ENCODE measurements around the gene NHP2. TPM values are rescaled to one million over a fixed set of nuclear protein-coding genes. Genes with fewer than 3 reads are reported as not detected.

The NHP2 gene
- total and polyA plus RNA-seq, 11 donors: 60.9 to 320 (median 79.5) TPM

GRCh38 chr5:178126556-178126955, 27.1 kb downstream of the NHP2 start:
- ATAC-seq: no peak

GRCh38 chr5:178125253-178125906, 28.3 kb downstream of the NHP2 start:
- ATAC-seq: no peak
- Histone ChIP-seq H3K27ac (peak overlapping the region in 6 of 12 donors; percentile 14 to 42 (median 18)), H3K9me3 (no peaks in the 10 kb centered on the region), H3K4me3 (no peak overlapping the region), H3K36me3 (no peaks in the 10 kb centered on the region), H3K27me3 (peaks cover 0 to 3% (median 0%) of the 10 kb centered on the region in 9 donors), H3K4me1 (peaks cover 0 to 50% (median 17%) of the 10 kb centered on the region in 12 donors)
- intact Hi-C loops (cut with DNase I): no loop called here
- no peak for TF ChIP-seq CTCF (IDR thresholded peaks at IDR 0.05)
- no peak for TF ChIP-seq POLR2A (IDR thresholded peaks at IDR 0.05)
- 71 to 77% (median 75%) methylated on average over 10 of the region's 10 CpGs for WGBS, 4 donors
- peak in 1 of 5 donors; percentile 1 for DNase-seq

More at GRCh38 chr5:178126556-178126955, 27.1 kb downstream of the NHP2 start:
- H3K36me3 ChIP-seq: no peaks in the 10 kb centered on the region
- no peak overlapping the region for H3K4me3 ChIP-seq
- DNase-seq: no peak
- H3K27ac ChIP-seq: peak overlapping the region in 5 of 12 donors; percentile 43 to 67 (median 47)
- H3K4me1 ChIP-seq: peaks cover 0 to 41% (median 11%) of the 10 kb centered on the region in 12 donors
- TF ChIP-seq CTCF (IDR thresholded peaks at IDR 0.05) (no peak), POLR2A (IDR thresholded peaks at IDR 0.05) (no peak)
- intact Hi-C loops (cut with DNase I): no loop called here
- 47 to 74% (median 67%) methylated on average over 3 of the region's 3 CpGs for WGBS, 4 donors
- no peaks in the 10 kb centered on the region for H3K9me3 ChIP-seq
- no peaks in the 10 kb centered on the region for H3K27me3 ChIP-seq

GRCh38 chr5:178123966-178124925, 29.4 kb downstream of the NHP2 start:
- TF ChIP-seq CTCF (IDR thresholded peaks at IDR 0.05) (no peak), POLR2A (IDR thresholded peaks at IDR 0.05) (no peak)
- no peaks in the 10 kb centered on the region for H3K36me3 ChIP-seq
- intact Hi-C loops (cut with DNase I): no loop called here
- H3K4me3 ChIP-seq: no peak overlapping the region
- peak overlapping the region in 2 of 12 donors; percentile 3 to 20 for H3K27ac ChIP-seq
- ATAC-seq: no peak
- peaks cover 0 to 48% (median 17%) of the 10 kb centered on the region in 12 donors for H3K4me1 ChIP-seq
- DNase-seq: peak in 1 of 5 donors; percentile 56
- H3K27me3 ChIP-seq: peaks cover 0 to 8% (median 0%) of the 10 kb centered on the region in 9 donors
- H3K9me3 ChIP-seq: no peaks in the 10 kb centered on the region
- 87 to 92% (median 91%) methylated on average over 15 to 18 of the region's 18 CpGs for WGBS, 4 donors

Data from heart left ventricle (tissue), 16 donors.